Epithelial cell of proximal tubule (primary cell): ENCODE measurements around the gene TBC1D1. TPM values are rescaled to one million over a fixed set of nuclear protein-coding genes. Genes with fewer than 3 reads are reported as not detected.
A peak's percentile ranks its signal among the peaks of the same experiment; 100 is the strongest.

Experiments used
- DNase-seq: peaks from one replicate; pipeline ENCODE4 v3.0.0-alpha.2; 2011; ENCODE audit warnings: low read depth
- H3K4me3 ChIP-seq: 2 replicates; pipeline ENCODE4 v1.5.1; 2011; ENCODE audit warnings: low read depth, mild to moderate bottlenecking, low read length
- CTCF ChIP-seq: conservative IDR thresholded peaks from 2 replicates; pipeline ENCODE4 v1.5.1; 2012; ENCODE audit warnings: low read depth, mild to moderate bottlenecking, low read length
- total RNA-seq: library from RNA; depleted of rRNA; stranded (reverse); fragments of >200 nt; gene quantifications from 2 replicates; pipeline ENCODE4 v1.2.3, GENCODE V29; 2015

Gene TBC1D1
- total RNA-seq, 1 donor from 2014 or later = 157 TPM

DNA sequence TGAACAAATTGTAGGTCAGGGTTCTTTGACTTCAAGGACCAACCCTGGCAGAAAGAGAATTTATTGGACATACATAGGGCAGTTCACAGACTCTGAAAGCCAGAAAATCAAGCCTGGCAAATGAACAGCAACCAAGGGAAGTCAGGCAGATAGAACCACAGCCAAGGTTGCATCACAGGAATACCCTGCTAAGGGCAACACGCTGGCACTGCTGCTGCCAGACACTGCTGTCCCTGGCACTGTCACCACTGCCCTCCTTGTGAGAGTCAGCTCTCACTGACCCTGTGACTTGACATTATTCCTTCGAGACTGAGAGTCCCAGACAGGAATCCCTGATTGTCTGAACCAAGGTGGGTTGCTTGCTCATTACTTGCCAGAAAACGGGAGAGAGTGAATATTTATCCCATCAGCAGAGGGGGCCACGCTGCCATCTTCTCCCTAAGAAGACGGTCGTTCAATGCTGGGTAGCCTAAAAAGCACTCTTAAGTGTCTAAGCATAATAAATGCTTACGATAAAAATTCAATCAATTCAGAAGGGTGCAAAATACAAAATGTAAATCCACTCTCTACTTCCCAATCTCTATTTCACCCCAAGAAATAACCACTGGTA, 46.1 kb downstream of the TBC1D1 start:
- no peak overlapping the region for H3K4me3 ChIP-seq
- DNase-seq = no peak
- peak; percentile 19 for TF ChIP-seq CTCF

GRCh38 chr4:37938208-37938607, 47.3 kb downstream of the TBC1D1 start:
- DNase-seq = no peak

DNA sequence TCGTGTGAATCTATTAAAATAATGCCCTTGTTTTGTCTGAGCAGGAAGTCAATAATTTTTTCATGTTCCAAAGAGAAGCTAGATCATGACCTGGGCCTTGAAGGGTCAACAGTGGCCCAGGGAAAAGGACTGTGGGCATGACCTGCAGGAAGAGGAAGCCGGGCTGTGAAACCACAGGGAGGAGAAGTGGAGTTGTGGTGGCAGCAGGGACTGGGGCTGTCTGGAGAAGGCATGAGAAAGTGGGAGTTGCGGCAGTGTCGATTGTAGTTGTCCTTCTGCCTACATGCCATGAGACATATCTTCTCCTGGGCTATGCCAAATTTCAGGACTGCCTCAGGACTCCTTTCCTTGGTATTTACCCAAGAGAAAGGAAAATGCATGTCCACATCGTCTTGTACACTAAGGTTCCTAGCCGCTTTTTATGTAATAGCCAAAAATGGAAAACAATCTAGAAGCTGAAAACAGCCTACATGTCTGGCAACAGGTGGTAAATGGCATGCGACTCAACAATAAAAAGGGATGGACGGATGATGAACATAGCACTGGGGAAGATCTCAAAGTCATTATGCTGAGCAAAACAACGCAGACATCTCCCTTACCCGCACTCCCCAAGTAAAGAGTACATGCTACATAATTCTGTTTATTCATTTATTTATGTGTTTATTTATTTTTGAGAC, 55.8 kb downstream of the TBC1D1 start:
- no peak for TF ChIP-seq CTCF
- DNase-seq = no peak
- no peak overlapping the region for H3K4me3 ChIP-seq

More at GRCh38 chr4:37938208-37938607, 47.3 kb downstream of the TBC1D1 start:
- TF ChIP-seq CTCF = no peak
- H3K4me3 ChIP-seq = no peak overlapping the region

DNA sequence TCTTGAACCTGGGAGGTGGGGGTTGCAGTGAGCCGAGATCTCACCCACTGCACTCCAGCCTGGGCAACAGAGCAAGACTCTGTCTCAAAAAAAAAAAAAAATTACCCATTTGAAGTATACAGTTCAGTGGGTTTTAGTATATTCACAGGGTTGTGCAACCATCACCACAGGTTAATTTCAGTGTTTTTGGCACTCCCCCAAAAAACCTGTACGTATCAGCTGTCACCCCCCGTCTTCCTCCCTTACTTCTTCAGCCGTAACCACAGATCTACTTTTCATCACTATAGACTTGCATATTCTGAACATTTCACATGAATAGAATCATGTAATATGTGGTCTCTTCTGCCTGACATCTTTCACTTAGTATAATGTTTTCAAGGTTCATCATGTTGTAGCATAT, 57.7 kb downstream of the TBC1D1 start:
- no peak for TF ChIP-seq CTCF
- no peak overlapping the region for H3K4me3 ChIP-seq
- no peak for DNase-seq

- no peak for DNase-seq
- H3K4me3 ChIP-seq = no peak overlapping the region
- TF ChIP-seq CTCF = no peak
Measured at GRCh38 chr4:37949636-37950426, 58.9 kb downstream of the TBC1D1 start.

GRCh38 chr4:37951461-37952352, 60.8 kb downstream of the TBC1D1 start:
- no peak overlapping the region for H3K4me3 ChIP-seq
- DNase-seq = no peak
- TF ChIP-seq CTCF = no peak
